OCI-LY1 (cell line): ENCODE results near the gene GIT2.

Experiments used
- EZH2 ChIP-seq: fragments of 200-600 bp; sonication (generic), shearing (Covaris generic); IDR thresholded peaks from 2 replicates; pipeline ENCODE4 v1.8.0; 2017; ENCODE audit warnings: borderline replicate concordance, mixed run types, mild to moderate bottlenecking, antibody characterized with exemption, low read length, moderate library complexity, mixed read lengths
- TF ChIP-seq, protein P1 (sequence below): fragments of 200-600 bp; sonication (generic), shearing (Covaris generic); IDR thresholded peaks from 2 replicates; pipeline ENCODE4 v1.5.1; 2017; ENCODE audit warnings: mild to moderate bottlenecking, antibody characterized with exemption, low read length, moderate library complexity, mixed read lengths

DNA sequence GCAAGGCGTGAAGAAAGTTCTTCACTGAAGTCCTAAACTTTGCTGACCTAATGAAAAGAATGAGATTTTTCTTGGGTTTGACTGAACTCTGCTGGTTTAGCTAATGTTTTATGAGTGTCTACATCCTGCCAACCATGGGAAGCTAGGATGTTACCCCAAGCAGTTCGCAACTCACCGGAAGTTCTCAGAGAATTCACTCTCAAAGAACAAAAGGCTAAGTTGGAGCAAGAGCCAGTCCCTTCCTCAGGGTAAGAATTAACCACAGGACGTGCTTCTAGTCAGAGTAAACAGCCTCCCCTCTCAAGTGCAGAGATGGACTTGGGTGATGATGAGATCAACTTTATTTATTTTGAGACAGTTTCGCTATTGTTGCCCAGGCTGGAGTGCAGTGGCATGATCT, 58.8 kb downstream of the GIT2 start:
- TF ChIP-seq, protein P1, sequence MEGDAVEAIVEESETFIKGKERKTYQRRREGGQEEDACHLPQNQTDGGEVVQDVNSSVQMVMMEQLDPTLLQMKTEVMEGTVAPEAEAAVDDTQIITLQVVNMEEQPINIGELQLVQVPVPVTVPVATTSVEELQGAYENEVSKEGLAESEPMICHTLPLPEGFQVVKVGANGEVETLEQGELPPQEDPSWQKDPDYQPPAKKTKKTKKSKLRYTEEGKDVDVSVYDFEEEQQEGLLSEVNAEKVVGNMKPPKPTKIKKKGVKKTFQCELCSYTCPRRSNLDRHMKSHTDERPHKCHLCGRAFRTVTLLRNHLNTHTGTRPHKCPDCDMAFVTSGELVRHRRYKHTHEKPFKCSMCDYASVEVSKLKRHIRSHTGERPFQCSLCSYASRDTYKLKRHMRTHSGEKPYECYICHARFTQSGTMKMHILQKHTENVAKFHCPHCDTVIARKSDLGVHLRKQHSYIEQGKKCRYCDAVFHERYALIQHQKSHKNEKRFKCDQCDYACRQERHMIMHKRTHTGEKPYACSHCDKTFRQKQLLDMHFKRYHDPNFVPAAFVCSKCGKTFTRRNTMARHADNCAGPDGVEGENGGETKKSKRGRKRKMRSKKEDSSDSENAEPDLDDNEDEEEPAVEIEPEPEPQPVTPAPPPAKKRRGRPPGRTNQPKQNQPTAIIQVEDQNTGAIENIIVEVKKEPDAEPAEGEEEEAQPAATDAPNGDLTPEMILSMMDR, result no peak
- TF ChIP-seq EZH2, result no peak
